PC-9 (cell line): ENCODE data around the gene ZNF319.

ENCODE experiments used
- EZH2 ChIP-seq: fragments of 200-600 bp; sonication (generic); IDR thresholded peaks from 2 replicates; pipeline ENCODE4 v1.8.0; 2017; ENCODE audit warnings: antibody characterized with exemption, low read depth
- TF ChIP-seq, protein P1 (sequence below): fragments of 200-600 bp; sonication (generic); conservative IDR thresholded peaks from 2 replicates; pipeline ENCODE4 v1.6.1; 2017; ENCODE audit warnings: mixed run types, antibody characterized with exemption, mild to moderate bottlenecking, moderate library complexity

DNA sequence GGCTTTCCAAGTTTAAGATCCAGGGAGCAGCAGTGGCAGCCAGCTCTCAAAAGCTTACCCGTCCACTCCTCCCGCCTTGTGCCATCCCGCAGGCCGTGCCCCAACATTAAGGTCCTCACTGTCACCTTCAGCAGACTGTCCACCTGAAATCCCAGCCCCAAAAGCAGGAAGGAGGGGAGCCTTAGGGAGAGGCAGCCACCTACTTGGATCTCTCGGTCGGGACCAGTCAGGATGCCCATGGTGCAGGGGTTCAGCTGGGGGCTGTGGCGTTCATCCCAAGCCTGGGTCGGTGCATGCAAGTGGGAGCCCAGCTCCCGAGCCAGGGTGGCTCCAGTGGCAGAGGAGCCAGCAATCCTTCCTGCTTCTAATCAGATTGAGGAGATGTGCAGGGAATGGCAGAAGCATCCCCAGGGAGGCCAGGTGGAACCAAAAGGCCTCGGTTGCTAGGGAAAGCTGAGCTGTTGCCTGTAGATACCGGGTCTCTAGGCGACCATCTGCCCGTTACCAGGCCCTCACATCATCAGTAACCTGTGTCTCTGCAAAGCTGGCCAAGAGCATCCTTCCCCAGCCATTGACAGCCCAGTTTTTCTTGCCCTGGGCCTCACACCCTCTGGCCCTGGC lies 54.2 kb downstream of the ZNF319 start:
- no peak for TF ChIP-seq EZH2
- TF ChIP-seq, protein P1, sequence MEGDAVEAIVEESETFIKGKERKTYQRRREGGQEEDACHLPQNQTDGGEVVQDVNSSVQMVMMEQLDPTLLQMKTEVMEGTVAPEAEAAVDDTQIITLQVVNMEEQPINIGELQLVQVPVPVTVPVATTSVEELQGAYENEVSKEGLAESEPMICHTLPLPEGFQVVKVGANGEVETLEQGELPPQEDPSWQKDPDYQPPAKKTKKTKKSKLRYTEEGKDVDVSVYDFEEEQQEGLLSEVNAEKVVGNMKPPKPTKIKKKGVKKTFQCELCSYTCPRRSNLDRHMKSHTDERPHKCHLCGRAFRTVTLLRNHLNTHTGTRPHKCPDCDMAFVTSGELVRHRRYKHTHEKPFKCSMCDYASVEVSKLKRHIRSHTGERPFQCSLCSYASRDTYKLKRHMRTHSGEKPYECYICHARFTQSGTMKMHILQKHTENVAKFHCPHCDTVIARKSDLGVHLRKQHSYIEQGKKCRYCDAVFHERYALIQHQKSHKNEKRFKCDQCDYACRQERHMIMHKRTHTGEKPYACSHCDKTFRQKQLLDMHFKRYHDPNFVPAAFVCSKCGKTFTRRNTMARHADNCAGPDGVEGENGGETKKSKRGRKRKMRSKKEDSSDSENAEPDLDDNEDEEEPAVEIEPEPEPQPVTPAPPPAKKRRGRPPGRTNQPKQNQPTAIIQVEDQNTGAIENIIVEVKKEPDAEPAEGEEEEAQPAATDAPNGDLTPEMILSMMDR: no peak
